Endothelial cell of umbilical vein (primary cell): ENCODE data around the gene FAM120AOS. TPM values are rescaled to one million over a fixed set of nuclear protein-coding genes. Genes with fewer than 3 reads are reported as not detected.

Source experiments
- BruUV-seq: library from RNA; stranded (reverse); fragments of 400-500 nt; replicated peaks from 2 replicates; lab custom pipeline; 2021; lab: Mats Ljungman, UMichigan
- CTCF ChIA-PET: fragments of 300-600, 350-600 bp; sonication (Branson Sonifier 250); formaldehyde crosslinking; loops from one replicate; lab custom pipeline; 2021; ENCODE audit warnings: antibody characterized with exemption, inconsistent platforms; lab: Charles Lee
- POLR2A ChIA-PET: fragments of 300-600, 350-600 bp; sonication (Branson Sonifier 250); formaldehyde crosslinking; loops from one replicate; lab custom pipeline; 2021; ENCODE audit warnings: antibody characterized with exemption, inconsistent platforms; lab: Charles Lee
- DNase-seq: peaks from one replicate; pipeline ENCODE4 v3.0.0-alpha.2; 2011; ENCODE audit warnings: low read depth, low spot score
- FAIRE-seq: peaks from 2 replicates; lab custom pipeline; 2011; peaks lifted over from hg19 to GRCh38; lab: Jason Lieb, UNC
- H2AFZ ChIP-seq: 2 replicates; pipeline ENCODE4 v1.6.0; 2012; ENCODE audit warnings: low read depth, low read length, control low read depth, inconsistent platforms
- H3K27ac ChIP-seq: 2 replicates; pipeline ENCODE4 v1.5.1; 2011; ENCODE audit warnings: low read depth, mild to moderate bottlenecking, control low read depth, low read length, moderate library complexity; ENCODE audit not compliant: insufficient read depth
- H3K27me3 ChIP-seq, 2 experiments: 2 replicates each; pipeline versions ENCODE4 v1.6.0 to v1.6.1; 2011; ENCODE audit warnings: low read length in 2 of 2, mixed read lengths in 1 of 2; ENCODE audit not compliant: control insufficient read depth in 2 of 2, insufficient read depth in 2 of 2
- H3K36me3 ChIP-seq, 2 experiments: 2 replicates in 1 of 2; 3 replicates in 1 of 2; pipeline ENCODE4 v1.5.1; 2011; ENCODE audit warnings: low read length in 2 of 2, mild to moderate bottlenecking in 1 of 2, moderate library complexity in 1 of 2; ENCODE audit not compliant: control insufficient read depth in 2 of 2, insufficient read depth in 2 of 2; ENCODE audit errors: extremely low read depth in 1 of 2
- H3K4me1 ChIP-seq: 3 replicates; pipeline ENCODE4 v1.5.1; 2011; ENCODE audit warnings: mild to moderate bottlenecking, low read length; ENCODE audit not compliant: control insufficient read depth, insufficient read depth; ENCODE audit errors: extremely low read depth
- H3K4me2 ChIP-seq: 2 replicates; pipeline ENCODE4 v1.6.1; 2011; ENCODE audit warnings: low read length, control low read depth, mixed read lengths; ENCODE audit not compliant: insufficient read depth
- H3K4me3 ChIP-seq, 3 experiments: fragments of 200-600 bp in 1 of 3; sonication (generic), shearing (Covaris generic) in 1 of 3; replicated peaks in 1 of 3; 2 replicates each; pipeline ENCODE4 v1.5.1; 2011 to 2016; ENCODE audit warnings: control low read depth in 3 of 3, low read length in 3 of 3, mild to moderate bottlenecking in 2 of 3, inconsistent platforms in 1 of 3, low read depth in 1 of 3, moderate library complexity in 1 of 3; ENCODE audit not compliant: insufficient read depth in 1 of 3
- H3K79me2 ChIP-seq: 2 replicates; pipeline ENCODE4 v1.6.0; 2012; ENCODE audit warnings: low read length, inconsistent platforms; ENCODE audit not compliant: control insufficient read depth, insufficient read depth
- H3K9ac ChIP-seq: replicated peaks from 2 replicates; pipeline ENCODE3; 2011; ENCODE audit warnings: low read length, control low read depth; ENCODE audit not compliant: insufficient read depth; ENCODE audit errors: extremely low read depth
- H3K9me1 ChIP-seq: replicated peaks from 3 replicates; pipeline ENCODE4 v1.6.0; 2011; ENCODE audit warnings: mild to moderate bottlenecking, low read length; ENCODE audit not compliant: control insufficient read depth, insufficient read depth; ENCODE audit errors: extremely low read depth
- H3K9me3 ChIP-seq: replicated peaks from 2 replicates; pipeline ENCODE4 v1.5.1; 2012; ENCODE audit warnings: low read length, inconsistent platforms; ENCODE audit not compliant: control insufficient read depth, insufficient read depth
- H4K20me1 ChIP-seq: replicated peaks from 2 replicates; pipeline ENCODE3; 2011; ENCODE audit warnings: mild to moderate bottlenecking, low read length; ENCODE audit not compliant: control insufficient read depth, insufficient read depth; ENCODE audit errors: extremely low read depth
- CTCF ChIP-seq, 2 donors: IDR thresholded peaks; 1 replicate in 1 of 2; 2 replicates in 1 of 2; pipeline ENCODE4 v1.5.1; 2011; ENCODE audit warnings: low read length in 2 of 2, mild to moderate bottlenecking in 2 of 2, moderate library complexity in 2 of 2, control low read depth in 1 of 2, inconsistent platforms in 1 of 2, low read depth in 1 of 2; ENCODE audit not compliant: insufficient read depth in 1 of 2; ENCODE audit errors: extremely low read depth in 1 of 2
- EZH2 ChIP-seq: IDR thresholded peaks from 2 replicates; pipeline ENCODE4 v1.6.1; 2012; ENCODE audit warnings: borderline replicate concordance, low read depth, mild to moderate bottlenecking, moderate library complexity, low read length, inconsistent platforms; ENCODE audit not compliant: severe bottlenecking
- FOS ChIP-seq: IDR thresholded peaks from 2 replicates; pipeline ENCODE4 v1.6.1; 2011; ENCODE audit warnings: mild to moderate bottlenecking, low read length, moderate library complexity, borderline replicate concordance; ENCODE audit not compliant: insufficient read depth
- GATA2 ChIP-seq: IDR thresholded peaks from 2 replicates; pipeline ENCODE4 v1.7.0; 2011; ENCODE audit warnings: low read depth, mild to moderate bottlenecking, moderate library complexity, mixed read lengths, low read length; ENCODE audit not compliant: insufficient read length, insufficient read depth
- JUN ChIP-seq: IDR thresholded peaks from 2 replicates; pipeline ENCODE4 v1.6.1; 2011; ENCODE audit warnings: borderline replicate concordance, low read depth; ENCODE audit not compliant: insufficient read length, insufficient read depth
- MYC ChIP-seq: IDR thresholded peaks from one replicate; pipeline ENCODE4 v1.6.1; 2011; ENCODE audit warnings: mild to moderate bottlenecking, low read depth, low read length
- POLR2A ChIP-seq: IDR thresholded peaks from 2 replicates; pipeline ENCODE4 v1.6.1; 2012; ENCODE audit warnings: low read depth, mild to moderate bottlenecking, control low read depth, low read length
- POLR2AphosphoS5 ChIP-seq: IDR thresholded peaks from 2 replicates; pipeline ENCODE4 v1.6.1; 2012; ENCODE audit warnings: low read depth, mild to moderate bottlenecking, control low read depth, low read length, moderate library complexity; ENCODE audit not compliant: insufficient read depth
- dilution Hi-C: fragments of 300-500 bp; cut with MboI; formaldehyde crosslinking; loops from one replicate; pipeline ENCODE4 v1.15.0; 2019; ENCODE audit warnings: low sequenced_read_pairs; ENCODE audit not compliant: extremely low pct_ligation_motif_present
- intact Hi-C: fragments of 100-400 bp; cut with micrococcal nuclease; formaldehyde crosslinking; loops from one replicate; pipeline ENCODE4 v1.10.0; 2022
- polyA plus RNA-seq, 4 experiments: library from polyadenylated mRNA; depleted of rRNA in 3 of 4; stranded (reverse) in 3 of 4; unstranded in 1 of 4; fragments of >200 nt; gene quantifications; 2 replicates each; pipeline versions ENCODE4 v1.2.1 to v1.2.3, GENCODE V29; 2011 to 2012; ENCODE audit warnings: missing spikeins in 1 of 4
- small RNA-seq: library from RNA; depleted of rRNA; stranded (forward); fragments of <200 nt; gene quantifications from one replicate; pipeline ENCODE3, GENCODE V24; 2012; ENCODE audit warnings: low replicate concordance, low read depth; ENCODE audit not compliant: insufficient read depth, insufficient read length
- total RNA-seq: library from RNA; stranded (reverse); gene quantifications from 2 replicates; pipeline ENCODE4 v1.2.3, GENCODE V29; 2021
- TF ChIP-seq, protein P1 (sequence below): IDR thresholded peaks from 2 replicates; pipeline ENCODE4 v1.6.1; 2011; ENCODE audit not compliant: insufficient read depth, insufficient read length

FAM120AOS gene
- total and polyA plus RNA-seq, 2 donors (not counting 3 experiments of a cell fraction or from before 2014, with no cell fraction given), result 25.9 to 32.4 TPM

DNA sequence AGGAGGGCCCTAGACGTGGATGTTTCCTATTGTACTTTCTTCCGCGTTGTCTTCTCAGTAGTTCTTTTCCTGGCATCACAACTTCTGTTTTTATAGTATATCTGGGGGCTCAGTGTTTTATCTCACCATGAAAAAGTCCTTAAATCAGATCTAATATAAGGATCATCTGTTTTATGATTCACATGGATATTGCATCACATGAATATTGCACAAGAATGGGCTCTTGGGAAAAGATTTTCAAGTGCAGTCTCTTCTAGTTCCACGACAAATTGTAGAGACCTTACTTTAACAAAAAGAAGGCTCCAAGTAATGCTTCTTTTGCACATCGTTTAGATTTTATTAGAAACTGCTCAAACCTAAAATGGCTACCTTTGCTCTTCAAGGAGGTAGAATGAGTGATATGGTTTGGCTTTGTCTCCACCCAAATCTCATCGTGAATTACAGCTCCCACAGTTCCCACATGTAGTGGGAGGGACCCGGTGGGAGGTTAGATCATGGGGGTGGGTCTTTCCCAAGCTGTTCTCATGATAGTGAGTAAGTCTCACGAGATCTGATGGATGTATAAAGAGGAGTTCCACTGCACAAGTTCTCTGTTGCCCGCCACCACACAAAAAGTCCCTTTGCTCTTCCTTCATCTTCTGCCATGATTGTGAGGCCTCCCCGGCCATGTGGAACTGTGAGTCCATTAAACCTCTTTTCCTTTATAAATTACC lies 55.6 kb downstream of the FAM120AOS start:
- no TSS peak for BruUV-seq
- ChIA-PET POLR2A (no interaction called here), CTCF (interaction anchor here (1.3 kb wide), 1 partner anchor 12 kb away, joined by 4 read pairs; no protein-coding TSS in a partner anchor)
- no peak for FAIRE-seq
- Histone ChIP-seq H3K9me3 (no peaks in the 10 kb centered on the region), H3K79me2 (no peaks in the 10 kb centered on the region), H3K27me3 (peaks cover 4% of the 10 kb centered on the region in 2 experiments), H3K4me1 (no peaks in the 10 kb centered on the region), H2AFZ (no peak overlapping the region), H3K4me2 (no peak overlapping the region), H3K9me1 (no peaks in the 10 kb centered on the region), H3K36me3 (no peaks in the 10 kb centered on the region), H3K9ac (no peak overlapping the region), H3K27ac (no peak overlapping the region), H3K4me3 (no peak overlapping the region), H4K20me1 (no peaks in the 10 kb centered on the region)
- intact Hi-C loops, result no loop called here
- dilution Hi-C loops, result no loop called here
- no peak for DNase-seq
- TF ChIP-seq MYC (no peak), GATA2 (no peak), FOS (no peak), POLR2A (no peak), JUN (no peak), EZH2 (no peak), POLR2AphosphoS5 (no peak), CTCF (IDR thresholded peaks at IDR 0.05; ENCODE audit: extremely low read depth in 1 of 2, insufficient read depth in 1 of 2, low read depth in 1 of 2, low read length in 2 of 2) (no peak)
- TF ChIP-seq, protein P1, sequence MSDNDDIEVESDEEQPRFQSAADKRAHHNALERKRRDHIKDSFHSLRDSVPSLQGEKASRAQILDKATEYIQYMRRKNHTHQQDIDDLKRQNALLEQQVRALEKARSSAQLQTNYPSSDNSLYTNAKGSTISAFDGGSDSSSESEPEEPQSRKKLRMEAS, result no peak

Small RNA genes within 50 kb of the gene (small RNA-seq; reads per million reads assigned to genes)
- gene RF00019, result not detected

Other genes starting within 250 kb of the FAM120AOS start
- gene FAM120A, start 1.9 kb downstream of the FAM120AOS start, total RNA-seq, result 116 and 126 TPM in 2 replicates
- gene FAM120A, start 1.9 kb downstream of the FAM120AOS start, polyA plus RNA-seq, result 62.6 and 66.8 TPM in 2 replicates
- gene PHF2, start 123.0 kb upstream of the FAM120AOS start, total RNA-seq, result 21.5 and 22.5 TPM in 2 replicates
- 8.8 and 9.8 TPM in 2 replicates for gene PHF2, start 123.0 kb upstream of the FAM120AOS start, polyA plus RNA-seq